T-helper 1 cell treated with Interleukin-12 subunit alpha and Interleukin-12 subunit beta and Interleukin-4 antibody, amounts not matched to agents 30 ng/mL and 1 ng/mL, for 36 hours (primary cell): ENCODE measurements around the gene LCN2. TPM values are rescaled to one million over a fixed set of nuclear protein-coding genes. Genes with fewer than 3 reads are reported as not detected.

Experiments used
- intact Hi-C: fragments of 100-400 bp; cut with micrococcal nuclease; formaldehyde crosslinking; loops from one replicate; pipeline ENCODE4 v1.15.1; 2024
- total RNA-seq: library from RNA; stranded (reverse); gene quantifications from 2 replicates; pipeline ENCODE4 v1.2.3, GENCODE V29; 2022

Gene LCN2
- total RNA-seq, 1 donor from 2014 or later: not detected

DNA sequence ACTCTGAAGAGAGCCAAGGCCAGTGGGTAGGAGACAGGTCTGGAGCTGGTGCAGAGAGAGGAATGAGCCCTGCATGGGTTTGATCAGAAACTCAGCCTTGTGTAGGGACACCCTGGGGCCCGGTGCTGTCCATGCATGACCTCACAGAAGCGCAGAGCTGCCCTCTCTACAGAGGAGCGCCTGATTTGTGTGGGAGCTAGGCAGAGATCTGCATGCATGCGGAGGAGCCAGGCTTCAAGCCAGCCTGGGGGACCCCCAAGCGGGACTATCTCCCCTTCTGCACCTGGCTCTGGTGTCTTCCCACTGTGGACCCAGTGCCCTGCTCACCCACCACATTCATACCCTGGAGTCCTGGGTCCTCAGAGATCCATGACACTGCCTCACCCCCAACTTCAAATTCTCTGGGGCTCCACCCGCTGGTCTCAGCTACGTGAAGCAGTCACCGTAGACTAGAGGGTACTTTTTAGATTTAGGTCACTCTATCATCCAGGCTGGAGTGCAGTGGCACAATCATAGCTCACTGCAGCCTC is 2.6 kb upstream of the LCN2 start:
- intact Hi-C loops: no loop called here

DNA sequence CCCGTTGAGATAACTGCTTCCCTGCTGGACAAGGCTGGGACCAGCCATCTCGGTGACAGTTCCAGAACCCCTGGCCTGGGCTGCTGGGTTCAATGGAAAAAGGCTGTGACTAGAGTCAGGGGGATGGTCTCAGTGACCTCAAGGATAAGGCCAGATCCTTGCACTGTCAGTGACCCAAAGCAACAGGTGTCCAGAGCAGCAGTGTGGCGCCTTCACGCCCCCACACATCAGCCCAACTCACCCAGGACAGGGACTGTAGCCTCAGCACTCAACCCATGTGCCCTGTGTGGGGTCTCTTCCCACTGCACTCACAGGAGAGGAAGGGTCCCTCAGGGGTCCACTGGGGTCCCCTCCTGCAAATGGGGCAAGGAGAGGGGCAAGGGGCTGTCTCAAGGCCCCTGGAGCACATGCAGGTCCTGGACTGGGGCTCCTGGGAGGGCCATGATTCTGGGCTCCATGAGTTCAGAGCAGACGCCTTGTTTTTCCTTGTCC is 698 bp upstream of the LCN2 start:
- intact Hi-C loops: no loop called here

DNA sequence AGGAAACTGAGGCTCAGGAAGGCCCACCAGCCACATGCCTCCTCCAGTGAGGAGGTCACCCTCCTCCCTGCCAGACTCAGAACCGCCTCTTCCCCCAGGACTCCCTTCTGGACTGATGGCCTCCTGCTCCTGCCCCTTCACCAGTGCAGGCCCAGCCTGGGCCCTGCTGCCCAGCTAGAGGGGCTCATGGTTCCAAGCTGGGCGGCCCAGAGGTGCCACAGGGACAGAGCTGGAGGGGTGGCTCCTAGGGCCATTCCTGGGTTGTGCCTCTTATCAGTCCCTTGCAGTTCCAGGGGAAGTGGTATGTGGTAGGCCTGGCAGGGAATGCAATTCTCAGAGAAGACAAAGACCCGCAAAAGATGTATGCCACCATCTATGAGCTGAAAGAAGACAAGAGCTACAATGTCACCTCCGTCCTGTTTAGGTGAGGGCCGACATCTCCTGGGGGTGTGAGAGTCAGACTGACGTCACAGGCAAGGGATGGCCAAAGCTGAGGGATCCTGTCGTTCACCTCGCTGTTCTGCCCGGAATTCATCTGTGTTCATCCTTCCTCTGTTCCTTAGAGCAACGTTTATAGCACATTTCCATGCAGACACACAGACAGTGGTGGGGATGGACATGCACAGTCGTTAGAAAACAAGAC is 819 bp downstream of the LCN2 start:
- intact Hi-C loops: no loop called here

DNA sequence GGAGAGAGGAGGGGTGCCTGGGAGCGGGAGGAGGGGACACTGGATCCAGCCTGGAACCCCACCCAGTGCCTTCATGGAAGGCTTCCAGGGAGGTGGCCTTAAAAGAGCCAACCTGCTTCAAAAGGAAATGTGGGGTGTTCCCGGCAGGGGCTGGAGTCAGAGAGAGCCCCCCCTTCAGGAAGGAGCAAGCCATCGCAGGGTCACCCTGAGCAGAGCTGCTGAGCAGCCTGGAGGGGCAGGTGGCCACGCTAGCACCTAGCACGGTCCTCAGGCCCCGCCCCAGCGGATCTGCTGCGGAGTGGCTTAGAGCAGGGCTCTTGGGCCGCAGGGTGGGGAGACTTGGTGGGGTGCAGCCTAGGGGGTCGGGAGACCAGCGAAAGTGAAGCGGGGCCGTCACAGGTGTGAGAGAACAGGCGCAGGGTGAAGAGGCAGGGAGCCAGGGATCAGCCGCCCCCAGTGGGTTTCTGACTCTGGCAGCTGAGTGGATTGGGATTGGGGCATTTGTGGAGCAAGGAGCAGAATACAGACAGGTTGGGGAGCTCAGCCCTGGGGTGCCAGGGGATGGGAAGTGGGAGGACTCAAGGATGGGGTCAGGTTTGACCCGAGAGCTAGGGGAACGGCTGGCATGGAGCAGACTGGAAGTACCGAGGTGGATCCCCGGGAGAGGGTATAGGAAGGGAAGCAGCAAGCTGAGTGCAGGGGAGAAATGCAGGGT is 1.5 kb downstream of the LCN2 start:
- intact Hi-C loops: no loop called here

DNA sequence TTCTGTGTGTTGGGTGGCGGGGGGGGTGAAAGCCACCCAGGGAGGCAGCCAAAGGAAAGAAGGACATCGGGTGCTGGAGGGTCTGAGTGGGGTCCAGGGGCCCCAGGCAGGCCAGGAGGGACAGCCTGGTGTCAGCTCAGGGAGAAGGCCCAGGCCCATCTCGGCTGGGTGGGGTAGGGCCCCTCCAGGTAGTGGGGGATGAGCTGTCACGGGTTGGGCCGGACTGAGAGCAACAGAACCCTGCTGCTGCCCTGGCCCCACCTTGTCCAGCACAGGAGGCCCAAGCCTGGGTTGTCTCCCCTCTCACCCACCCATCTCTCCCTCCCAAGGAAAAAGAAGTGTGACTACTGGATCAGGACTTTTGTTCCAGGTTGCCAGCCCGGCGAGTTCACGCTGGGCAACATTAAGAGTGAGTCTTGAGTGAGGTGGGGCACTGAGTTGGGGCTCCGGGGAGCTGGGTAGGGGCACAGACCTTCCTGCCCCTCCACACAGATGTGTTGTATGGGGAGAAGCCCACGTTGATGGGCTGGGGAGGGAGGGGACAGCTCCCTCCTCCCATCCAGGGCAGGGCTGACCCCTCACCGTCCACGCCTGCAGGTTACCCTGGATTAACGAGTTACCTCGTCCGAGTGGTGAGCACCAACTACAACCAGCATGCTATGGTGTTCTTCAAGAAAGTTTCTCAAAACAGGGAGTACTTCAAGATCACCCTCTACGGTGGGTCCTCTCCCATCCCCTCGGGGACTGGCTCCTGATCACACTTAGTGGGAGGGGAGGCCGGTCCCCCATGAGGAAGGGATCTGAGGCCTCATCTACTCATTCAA is 2.3 kb downstream of the LCN2 start:
- intact Hi-C loops: no loop called here

DNA sequence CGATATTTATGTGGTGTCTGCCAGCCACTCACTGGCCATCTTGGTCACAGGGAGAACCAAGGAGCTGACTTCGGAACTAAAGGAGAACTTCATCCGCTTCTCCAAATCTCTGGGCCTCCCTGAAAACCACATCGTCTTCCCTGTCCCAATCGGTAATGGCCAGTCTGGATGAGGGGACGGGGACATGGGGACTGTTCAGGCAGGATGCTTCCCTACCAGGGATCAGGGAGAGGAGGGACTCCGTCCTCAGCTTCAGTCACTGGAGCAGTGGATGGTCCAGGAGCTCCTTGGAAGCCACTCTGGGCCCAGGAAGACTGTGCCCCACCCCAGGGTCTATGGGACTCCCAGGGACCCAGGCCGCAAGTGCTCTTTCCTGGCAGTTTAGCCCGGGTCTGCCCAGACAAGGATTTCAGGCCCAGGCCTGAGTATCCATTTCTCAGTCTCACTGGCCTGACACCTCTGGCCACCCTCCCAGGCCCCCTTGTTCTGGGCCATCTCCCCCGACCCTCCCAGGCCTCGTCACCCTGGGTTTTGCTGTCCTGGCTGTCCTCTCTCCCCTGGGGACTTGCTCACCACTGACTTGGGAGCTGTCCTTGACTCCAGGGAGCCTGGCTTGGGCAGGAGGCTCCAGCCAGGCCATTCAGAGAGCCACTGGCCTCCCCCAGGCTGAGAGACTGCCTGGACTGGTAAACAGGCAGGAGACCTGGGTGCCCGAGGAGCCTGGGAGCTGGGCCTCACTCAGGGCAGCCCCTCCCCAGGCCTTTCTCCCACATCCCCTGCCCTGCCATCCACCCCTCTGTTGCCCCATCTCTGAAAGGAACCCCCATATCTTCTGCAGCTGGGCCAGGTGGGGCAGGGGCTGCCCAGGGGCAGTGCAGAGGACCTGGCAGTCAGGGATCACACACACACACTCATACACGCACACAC is 3.1 kb downstream of the LCN2 start:
- intact Hi-C loops: no loop called here

DNA sequence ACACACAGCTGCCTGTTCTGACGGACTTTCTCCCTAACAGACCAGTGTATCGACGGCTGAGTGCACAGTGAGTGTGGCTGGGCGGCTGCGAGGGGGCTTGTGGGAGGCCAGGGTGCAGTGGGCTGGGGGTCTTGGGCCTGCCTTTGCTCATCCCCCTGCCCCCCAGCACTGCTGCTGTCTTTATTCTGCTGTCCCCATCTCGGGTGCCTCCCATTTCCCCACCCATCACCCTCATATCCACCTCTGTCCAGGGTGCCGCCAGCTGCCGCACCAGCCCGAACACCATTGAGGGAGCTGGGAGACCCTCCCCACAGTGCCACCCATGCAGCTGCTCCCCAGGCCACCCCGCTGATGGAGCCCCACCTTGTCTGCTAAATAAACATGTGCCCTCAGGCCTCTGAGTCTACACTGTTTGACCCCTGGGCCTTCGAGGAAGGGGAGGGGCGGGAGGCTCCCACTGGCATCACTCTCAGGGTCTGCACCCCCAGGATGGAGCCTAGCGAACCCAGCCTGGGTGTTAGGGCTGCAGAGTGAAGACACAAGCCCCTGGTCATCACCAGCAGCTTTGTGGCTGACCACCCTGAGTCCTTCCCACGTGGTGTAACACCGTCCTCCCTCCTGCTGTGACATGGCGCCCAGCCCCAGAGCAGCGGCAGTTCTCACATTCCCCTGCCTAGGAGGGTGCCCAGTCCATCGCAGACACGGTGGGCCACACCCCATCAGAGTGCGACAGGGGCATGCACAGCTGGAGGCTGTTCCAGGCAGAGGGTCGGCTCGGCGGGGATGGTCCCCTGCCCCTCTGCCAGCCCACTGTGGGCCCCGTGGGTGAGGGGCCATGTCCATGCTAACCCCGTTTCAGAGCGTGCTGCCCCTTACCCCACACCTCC is 4.0 kb downstream of the LCN2 start:
- intact Hi-C loops: no loop called here

DNA sequence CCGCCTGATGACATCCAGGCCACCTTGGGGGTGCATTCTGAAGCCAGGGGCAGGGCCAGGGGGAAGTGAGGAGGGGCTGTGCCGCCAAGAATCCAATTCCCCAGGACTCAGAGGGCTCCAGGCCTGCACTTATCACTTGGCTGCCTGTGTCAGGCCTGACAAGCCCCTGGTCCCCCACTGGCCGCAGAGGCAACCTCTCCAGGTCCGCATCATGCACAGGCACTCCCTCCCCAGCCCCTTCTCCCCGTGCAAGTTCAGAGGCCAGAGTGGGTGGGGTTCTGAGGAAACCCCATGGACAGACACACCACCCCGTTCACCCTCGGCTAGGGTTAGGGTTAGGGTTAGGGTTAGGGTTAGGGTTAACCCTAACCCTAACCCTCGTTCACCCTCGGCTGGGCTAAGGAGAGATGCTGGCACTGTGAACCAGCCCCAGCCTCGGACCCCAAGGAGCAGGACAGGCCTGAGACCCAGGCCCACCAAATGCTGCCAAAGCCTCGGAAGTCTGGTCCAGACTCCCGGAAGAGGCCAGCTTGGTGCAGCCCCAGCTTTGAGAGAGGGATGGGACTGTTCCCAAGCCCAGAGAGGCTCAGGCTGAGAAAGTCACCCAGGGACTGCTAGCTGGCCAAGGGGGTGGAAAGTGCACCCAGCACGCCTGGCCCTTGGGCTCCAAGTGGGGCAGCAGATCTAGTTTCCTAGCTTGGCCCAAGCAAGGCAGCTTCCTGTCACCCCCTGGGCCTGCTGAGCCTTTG is 4.9 kb downstream of the LCN2 start:
- intact Hi-C loops: no loop called here

DNA sequence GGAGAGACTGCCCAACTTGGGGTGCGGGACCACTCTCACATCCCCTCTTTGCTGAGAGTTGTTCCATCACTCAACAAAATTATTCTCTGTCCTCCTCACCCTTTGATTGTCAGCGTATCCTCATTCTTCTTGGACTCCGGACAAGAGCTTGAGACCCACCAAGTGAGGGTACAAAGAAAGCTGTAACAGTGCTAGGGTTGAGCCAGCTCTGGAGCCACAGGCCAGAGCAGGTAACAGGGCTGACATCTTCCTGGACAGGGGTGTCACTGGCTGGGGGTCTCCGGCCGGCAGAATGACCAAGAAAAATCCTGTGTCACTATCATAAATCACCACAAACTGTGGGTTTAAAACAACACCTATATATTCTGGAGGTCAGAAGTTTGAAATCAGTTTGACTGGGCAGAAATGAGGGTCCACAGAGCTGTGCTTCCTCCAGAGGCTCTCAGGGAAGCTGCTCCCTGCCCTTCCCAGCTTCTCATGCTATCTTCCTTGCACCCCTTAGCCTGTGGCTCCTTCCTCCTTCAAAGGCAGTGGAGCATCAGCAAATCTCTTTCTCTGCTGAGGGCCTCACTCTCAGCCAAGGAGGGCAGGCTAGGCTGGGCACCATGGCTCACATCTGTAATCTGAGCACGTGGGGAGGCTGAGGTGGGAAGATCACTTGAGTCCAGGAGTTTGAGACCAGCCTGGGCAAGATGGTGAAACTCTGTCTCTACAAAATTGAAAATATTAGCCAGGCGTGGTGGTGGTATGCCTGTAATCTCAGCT is 6.7 kb downstream of the LCN2 start:
- intact Hi-C loops: no loop called here

DNA sequence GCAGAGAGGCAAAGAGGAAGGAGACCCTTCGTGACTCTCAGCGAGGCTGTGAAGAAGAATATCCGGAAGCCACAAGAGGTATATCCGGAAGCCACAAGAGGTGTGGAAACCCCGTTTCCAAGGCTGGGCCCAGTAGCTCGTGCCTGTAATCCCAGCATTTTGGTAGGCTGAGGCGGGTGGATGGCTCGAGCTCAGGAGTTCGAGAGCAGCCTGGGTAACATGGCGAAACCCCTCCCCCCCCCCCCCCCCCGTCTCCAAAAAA is 10.2 kb downstream of the LCN2 start:
- intact Hi-C loops: loop anchor here (1.0 kb wide), 1 partner anchor 178 kb away; no protein-coding TSS in a partner anchor

DNA sequence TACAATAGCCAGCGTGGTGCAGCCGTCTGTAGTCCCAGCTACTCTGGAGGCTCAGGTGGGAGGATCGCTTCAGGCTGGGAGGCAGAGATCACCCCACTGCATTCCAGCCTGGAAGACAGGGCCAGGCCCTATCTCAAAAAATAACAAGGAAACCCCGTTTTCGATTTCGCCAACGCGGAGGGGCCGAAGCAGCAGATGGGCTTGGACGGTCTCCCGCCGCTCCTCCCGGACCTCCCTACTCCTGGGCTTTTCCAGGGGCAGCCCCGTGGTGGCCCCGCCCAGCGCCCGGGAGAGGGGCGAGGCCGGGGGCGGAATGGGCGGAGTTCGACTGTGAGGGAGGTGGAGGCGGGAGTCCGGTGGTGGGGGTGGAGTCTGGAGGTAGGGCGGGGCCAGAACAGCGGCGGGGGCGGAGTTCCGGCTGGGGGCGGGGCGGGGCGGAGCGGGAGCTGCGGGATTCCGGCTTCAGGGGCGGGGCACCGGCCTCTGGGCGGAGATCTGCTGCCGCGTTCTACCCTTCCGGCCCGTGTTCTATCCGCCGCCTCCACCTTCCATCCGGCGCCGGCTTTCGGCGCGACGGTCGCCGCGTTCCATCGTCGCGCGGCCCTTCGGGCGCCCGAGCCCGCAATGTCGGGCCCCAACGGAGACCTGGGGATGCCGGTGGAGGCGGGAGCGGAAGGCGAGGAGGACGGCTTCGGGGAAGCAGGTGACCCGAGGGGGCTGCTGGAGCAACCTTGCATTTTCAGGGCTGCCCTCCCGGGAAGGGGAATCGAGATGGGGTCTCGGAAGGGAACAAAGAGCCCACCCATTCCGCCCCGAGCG is 10.7 kb downstream of the LCN2 start, which contains the start of gene BBLN:
BBLN (plus strand) TSS at position 482 of the 819 bp plus-strand sequence; CDS start at position 625, 143 bp downstream.
- intact Hi-C loops: loop anchor here (1.0 to 2.0 kb wide), 11 partner anchors 31 to 591 kb away; partner anchors contain the start of genes CIZ1, COQ4, DNM1 and GOLGA2

DNA sequence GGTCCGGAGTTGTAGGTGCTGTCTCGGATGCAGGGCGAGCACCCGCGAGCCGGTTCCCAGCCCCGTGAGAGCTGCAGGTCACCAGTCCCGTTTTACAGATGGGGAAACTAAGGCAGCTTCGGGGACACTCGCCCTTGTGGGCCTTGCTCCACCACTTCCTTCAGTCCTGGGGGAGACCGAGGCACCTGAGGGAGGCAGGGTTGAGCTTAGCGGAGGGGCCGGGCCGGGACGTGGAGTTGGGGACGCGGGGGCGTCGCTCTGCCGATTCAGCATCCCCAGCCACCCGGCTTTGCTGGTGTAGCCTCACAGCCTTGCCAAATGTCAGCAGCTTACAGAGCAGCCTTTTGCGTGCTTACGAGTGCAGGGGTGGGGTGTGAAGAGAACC is 11.3 kb downstream of the LCN2 start:
- intact Hi-C loops: loop anchor here (1.0 to 2.0 kb wide), 10 partner anchors 31 to 592 kb away; partner anchors contain the start of genes CIZ1, COQ4, DNM1 and GOLGA2

DNA sequence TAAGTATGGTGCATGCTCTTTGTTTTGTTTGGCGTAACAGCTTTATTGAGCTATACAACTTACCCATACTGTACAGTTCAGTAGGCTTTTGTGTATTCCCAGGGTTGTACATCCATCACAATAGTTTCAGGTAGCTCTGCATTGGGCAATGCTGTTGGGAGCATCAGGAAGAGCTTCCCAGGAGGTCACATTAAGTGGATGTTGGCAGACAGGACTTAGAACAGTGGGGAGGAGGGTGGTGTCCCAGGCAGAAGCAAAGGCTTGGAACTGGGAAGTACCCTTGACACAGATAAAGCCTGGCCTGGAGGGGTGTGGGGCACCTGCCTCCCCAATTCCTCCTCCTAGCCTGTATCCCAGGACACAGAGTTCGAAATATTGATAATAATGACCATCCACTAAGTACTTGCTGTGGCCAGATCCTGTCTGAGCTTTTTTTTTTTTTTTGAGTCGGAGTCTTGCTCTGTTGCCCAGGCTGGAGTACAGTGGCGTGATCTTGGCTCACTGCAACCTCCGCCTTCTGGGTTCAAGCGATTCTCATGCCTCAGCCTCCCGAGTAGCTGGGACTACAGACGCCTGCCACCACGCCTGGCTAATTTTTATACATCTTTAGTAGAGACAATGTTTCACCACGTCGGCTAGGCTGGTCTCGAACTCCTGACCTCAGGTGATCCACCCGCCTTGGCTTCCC is 12.1 kb downstream of the LCN2 start:
- intact Hi-C loops: loop anchor here (2.0 kb wide), 2 partner anchors 89 to 593 kb away; a partner anchor contains a TSS

DNA sequence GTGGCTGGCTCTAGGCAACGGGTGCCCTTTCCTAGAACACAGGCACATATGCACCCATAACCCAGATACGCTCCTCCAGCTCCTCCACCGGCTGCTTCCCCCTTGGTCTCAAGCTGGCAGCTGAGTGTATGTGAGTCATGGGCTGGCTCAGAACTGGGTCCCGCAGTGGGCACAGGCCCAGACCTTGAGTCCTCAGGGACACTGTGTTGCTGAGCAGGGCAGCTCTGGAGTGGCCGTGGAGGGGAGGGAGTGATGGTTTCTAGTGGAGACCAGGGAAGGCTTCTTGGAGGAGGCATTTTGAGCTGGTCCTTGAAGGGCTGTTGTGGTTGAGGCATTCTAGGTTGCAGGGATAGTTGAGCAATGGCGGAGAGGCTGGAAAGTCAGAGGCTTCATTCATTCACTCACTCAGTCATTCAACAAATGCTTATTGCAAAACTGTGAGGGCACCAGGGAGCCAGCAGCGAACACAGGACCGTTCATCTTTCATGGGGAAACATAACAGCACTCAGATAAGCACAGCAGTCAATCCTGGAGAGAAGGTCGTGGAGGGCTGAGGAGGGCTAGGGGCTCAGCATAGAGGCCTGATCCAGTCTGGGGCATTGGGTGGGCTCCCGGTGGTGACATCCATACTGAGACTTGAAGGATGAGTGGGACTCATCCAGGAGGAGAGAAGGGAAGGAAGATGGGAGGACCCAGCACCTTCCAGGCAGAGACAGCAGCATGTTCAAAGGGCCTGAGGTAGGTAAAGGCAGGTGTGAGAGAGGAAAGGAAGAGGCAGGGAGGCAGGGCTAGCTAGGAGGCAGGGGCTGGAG is 13.2 kb downstream of the LCN2 start:
- intact Hi-C loops: no loop called here

DNA sequence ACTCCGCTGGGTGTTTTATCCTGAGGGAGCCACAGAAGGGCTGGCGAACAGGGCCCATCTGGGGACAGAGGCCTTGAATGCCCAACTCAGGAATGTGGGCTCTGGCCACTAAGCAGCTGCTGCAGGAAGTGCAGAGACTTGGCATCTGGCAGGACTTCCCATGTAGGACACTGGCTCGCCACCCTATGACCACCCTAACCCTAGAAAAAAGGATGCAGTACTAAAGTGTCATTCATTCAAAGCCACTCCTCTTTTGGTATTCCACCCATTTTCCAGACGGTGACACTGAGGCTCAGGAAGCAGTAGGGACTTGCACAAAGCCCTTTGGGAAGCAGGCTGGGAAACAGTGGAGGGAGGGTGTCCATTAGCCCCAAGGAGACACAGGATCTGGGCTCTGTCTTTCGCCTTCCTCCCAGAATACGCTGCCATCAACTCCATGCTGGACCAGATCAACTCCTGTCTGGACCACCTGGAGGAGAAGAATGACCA is 13.8 kb downstream of the LCN2 start:
- intact Hi-C loops: no loop called here
